Ureter (tissue), 1 donor: ENCODE results near the gene TAGLN2. TPM values are rescaled to one million over a fixed set of nuclear protein-coding genes. Genes with fewer than 3 reads are reported as not detected.

Source experiments
- DNase-seq: peaks from one replicate; pipeline ENCODE4 v3.0.0-alpha.2; 2020; ENCODE audit warnings: low spot score
- total RNA-seq: library from RNA; stranded (reverse); gene quantifications from one replicate; pipeline ENCODE4 v1.2.4, GENCODE V29; 2023
- donor health status: DM: yes; HTN: yes; CAD: no.

TAGLN2 gene
- total RNA-seq, 1 donor from 2014 or later: 322 TPM

- DNase-seq: no peak
Measured at GRCh38 chr1:159935719-159936272, 10.5 kb upstream of the TAGLN2 start.

GRCh38 chr1:159935305-159935704, 10.0 kb upstream of the TAGLN2 start:
- no peak for DNase-seq

GRCh38 chr1:159934136-159935039, 9.1 kb upstream of the TAGLN2 start:
- DNase-seq: no peak

- DNase-seq: no peak
Measured at GRCh38 chr1:159933347-159933746, 8.0 kb upstream of the TAGLN2 start.

- DNase-seq: no peak
Measured at GRCh38 chr1:159932296-159933285, 7.3 kb upstream of the TAGLN2 start.

GRCh38 chr1:159931795-159932173, 6.5 kb upstream of the TAGLN2 start:
- DNase-seq: no peak

GRCh38 chr1:159931101-159931794, 5.9 kb upstream of the TAGLN2 start:
- no peak for DNase-seq

- DNase-seq: no peak
Measured at GRCh38 chr1:159930634-159931033, 5.3 kb upstream of the TAGLN2 start.

- DNase-seq: no peak
Measured at GRCh38 chr1:159930216-159930615, 4.9 kb upstream of the TAGLN2 start.

- no peak for DNase-seq
Measured at GRCh38 chr1:159929155-159930051, 4.1 kb upstream of the TAGLN2 start.

- DNase-seq: no peak
Measured at GRCh38 chr1:159928491-159929050, 3.3 kb upstream of the TAGLN2 start.

GRCh38 chr1:159927849-159928431, 2.6 kb upstream of the TAGLN2 start:
- DNase-seq: no peak

GRCh38 chr1:159927211-159927848, 2.0 kb upstream of the TAGLN2 start:
- DNase-seq: no peak

- no peak for DNase-seq
Measured at GRCh38 chr1:159925719-159926078, 392 bp upstream of the TAGLN2 start.

- DNase-seq: peak; percentile 92
Measured at GRCh38 chr1:159924025-159924790, 1.1 kb downstream of the TAGLN2 start.

- peak; percentile 86 for DNase-seq
Measured at GRCh38 chr1:159923203-159924024, 1.9 kb downstream of the TAGLN2 start.

GRCh38 chr1:159922511-159923202, 2.6 kb downstream of the TAGLN2 start:
- no peak for DNase-seq
